LNCaP clone FGC (cell line): Measurements from ENCODE around the gene ZNF625.

Experiments
- DNase-seq: peaks from one replicate; pipeline ENCODE4 v3.0.0-alpha.2; 2011; ENCODE audit warnings: low read depth
- H3K4me3 ChIP-seq: 2 replicates; pipeline ENCODE4 v1.5.1; 2011; ENCODE audit warnings: mild to moderate bottlenecking, low read depth, low read length, control low read depth
- CTCF ChIP-seq: IDR thresholded peaks from 2 replicates; pipeline ENCODE4 v1.5.1; 2012; ENCODE audit warnings: mild to moderate bottlenecking; ENCODE audit not compliant: control insufficient read depth, insufficient read depth; ENCODE audit errors: extremely low read depth

Gene ZNF625

GRCh38 chr19:12156223-12157058 is at the start of gene ZNF625:
ZNF625 (minus strand) TSS chr19:12156734; CDS start chr19:12156558, 176 bp downstream.
- DNase-seq, result peak; percentile 90
- H3K4me3 ChIP-seq, result peak within 1 kb of the TSS; percentile 97
- no peak for TF ChIP-seq CTCF

GRCh38 chr19:12205296-12205695 is 48.8 kb upstream of the ZNF625 start:
- no peak overlapping the region for H3K4me3 ChIP-seq
- no peak for DNase-seq
- TF ChIP-seq CTCF, result no peak

GRCh38 chr19:12202250-12202649 is 45.7 kb upstream of the ZNF625 start:
- peak; percentile 49 for TF ChIP-seq CTCF
- DNase-seq, result peak; percentile 11
- H3K4me3 ChIP-seq, result no peak overlapping the region

- DNase-seq, result no peak
- TF ChIP-seq CTCF, result no peak
- H3K4me3 ChIP-seq, result no peak overlapping the region
Measured at GRCh38 chr19:12199757-12200419, 43.4 kb upstream of the ZNF625 start.

GRCh38 chr19:12198136-12198535 is 41.6 kb upstream of the ZNF625 start:
- H3K4me3 ChIP-seq, result no peak overlapping the region
- TF ChIP-seq CTCF, result no peak
- DNase-seq, result no peak

DNA sequence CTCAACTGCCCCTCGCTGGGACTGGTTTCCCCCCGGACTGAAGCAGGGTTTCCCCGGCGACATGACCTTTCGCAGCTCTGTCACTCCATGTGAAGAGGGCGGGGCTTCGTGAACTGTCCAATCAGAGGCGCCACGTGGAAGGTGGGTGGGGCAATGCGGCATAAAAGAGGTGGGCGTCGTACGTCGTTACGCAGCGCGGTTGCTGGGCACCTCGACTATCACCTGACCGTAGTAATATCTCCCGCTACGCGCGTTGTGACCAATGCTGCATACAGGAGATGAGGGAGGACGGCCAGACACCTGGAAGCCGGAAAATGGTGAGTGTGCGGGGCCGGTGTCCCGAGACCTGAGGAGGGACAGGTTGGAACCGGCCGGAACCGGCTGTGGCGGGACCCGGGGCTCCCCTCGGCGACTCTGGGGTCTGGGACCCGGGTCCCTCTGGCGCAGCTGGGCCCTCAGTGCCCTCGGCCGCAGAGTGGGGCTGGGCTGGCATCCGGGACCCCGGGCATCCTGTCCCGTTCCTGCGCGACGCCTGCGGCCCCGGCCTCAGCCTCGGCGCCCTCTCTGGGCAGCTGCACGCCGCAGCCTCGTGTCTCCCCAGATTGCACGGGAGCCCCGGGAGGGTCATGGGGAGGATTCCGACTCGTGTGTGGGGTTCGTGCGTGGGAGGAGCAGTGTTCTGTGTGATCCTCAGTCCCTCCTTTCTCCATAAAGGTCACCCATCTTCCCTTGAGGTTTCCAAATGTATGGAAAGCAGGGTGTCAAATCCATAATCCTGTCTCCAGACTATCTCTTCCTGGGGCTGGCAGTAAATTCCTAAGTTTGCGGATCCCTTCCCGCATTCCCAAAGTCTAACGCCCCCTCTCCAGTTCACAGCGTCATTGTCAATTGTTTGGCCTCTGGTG is 38.5 kb upstream of the ZNF625 start:
- peak; percentile 55 for DNase-seq
- peak overlapping the region; percentile 58 for H3K4me3 ChIP-seq
- TF ChIP-seq CTCF, result no peak
